Loucy (cell line): Measurements from ENCODE around the gene LYZL4.

Source experiments
- CTCF ChIP-seq: fragments of 200-600 bp; sonication (generic); conservative IDR thresholded peaks from 2 replicates; pipeline ENCODE4 v1.5.1; 2014; ENCODE audit warnings: mild to moderate bottlenecking, antibody characterized with exemption, low read length
- EZH2phosphoT487 ChIP-seq: fragments of 200-600 bp; IDR thresholded peaks from 2 replicates; pipeline ENCODE4 v1.6.1; 2018; ENCODE audit warnings: antibody characterized with exemption, mild to moderate bottlenecking, moderate library complexity, borderline replicate concordance

DNA sequence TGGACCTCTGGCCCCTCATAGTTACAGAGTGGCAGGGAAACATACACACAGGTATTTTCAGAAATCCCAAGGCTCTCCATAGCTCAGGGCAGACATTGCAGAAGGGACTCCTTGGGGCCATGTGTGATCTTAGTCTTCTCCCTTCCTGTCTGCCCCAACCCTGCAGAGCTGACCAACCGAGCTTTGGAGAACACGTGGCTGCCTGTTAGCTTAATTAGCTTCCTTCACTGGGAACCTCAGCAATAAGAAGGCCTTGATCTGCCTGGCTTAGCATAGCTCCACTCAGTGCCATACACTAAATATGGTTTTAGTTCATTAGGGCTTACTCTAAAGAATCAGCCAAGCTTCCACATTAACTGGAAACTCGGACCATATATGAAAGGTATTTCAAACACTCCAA, 12.3 kb downstream of the LYZL4 start:
- TF ChIP-seq CTCF (no peak), EZH2phosphoT487 (no peak)
